MG63 (cell line): ENCODE measurements around the gene DHRS3. TPM values are rescaled to one million over a fixed set of nuclear protein-coding genes. Genes with fewer than 3 reads are reported as not detected.
"Not testable (repeated sequence)": the region's sequence is repeated elsewhere in the genome, so short reads cannot be mapped to it uniquely, and the experiment has no call there.

ENCODE experiments used
- DNase-seq: peaks from one replicate; pipeline ENCODE4 v3.0.0-alpha.2; 2020
- H3K27me3 ChIP-seq: fragments of 250-450 bp; sonication (Bioruptor Pico); 2 replicates; pipeline ENCODE4 v1.5.1; 2020; ENCODE audit warnings: mild to moderate bottlenecking, moderate library complexity
- H3K36me3 ChIP-seq: fragments of 250-450 bp; sonication (Bioruptor Pico); 2 replicates; pipeline ENCODE4 v1.5.1; 2020; ENCODE audit warnings: mild to moderate bottlenecking, moderate library complexity
- H3K4me3 ChIP-seq: fragments of 250-450 bp; sonication (Bioruptor Pico); 2 replicates; pipeline ENCODE4 v1.5.1; 2020; ENCODE audit warnings: mild to moderate bottlenecking, moderate library complexity
- H3K9me3 ChIP-seq: fragments of 250-450 bp; sonication (Bioruptor Pico); 2 replicates; pipeline ENCODE4 v1.5.1; 2020; ENCODE audit warnings: mild to moderate bottlenecking, moderate library complexity
- total RNA-seq: library from RNA; depleted of rRNA; stranded (reverse); fragments of >200 nt; shearing (Covaris generic); gene quantifications from 2 replicates; pipeline ENCODE4 v1.2.3, GENCODE V29; 2014; ENCODE audit warnings: low replicate concordance

The DHRS3 gene
- total RNA-seq, 1 experiment from 2014 or later: 317 TPM

GRCh38 chr1:12578860-12579422 lies 39.1 kb downstream of the DHRS3 start:
- Histone ChIP-seq H3K27me3 (no peaks in the 10 kb centered on the region), H3K36me3 (peaks cover 81% of the 10 kb centered on the region), H3K4me3 (no peak overlapping the region), H3K9me3 (no peaks in the 10 kb centered on the region)
- no peak for DNase-seq

DNA sequence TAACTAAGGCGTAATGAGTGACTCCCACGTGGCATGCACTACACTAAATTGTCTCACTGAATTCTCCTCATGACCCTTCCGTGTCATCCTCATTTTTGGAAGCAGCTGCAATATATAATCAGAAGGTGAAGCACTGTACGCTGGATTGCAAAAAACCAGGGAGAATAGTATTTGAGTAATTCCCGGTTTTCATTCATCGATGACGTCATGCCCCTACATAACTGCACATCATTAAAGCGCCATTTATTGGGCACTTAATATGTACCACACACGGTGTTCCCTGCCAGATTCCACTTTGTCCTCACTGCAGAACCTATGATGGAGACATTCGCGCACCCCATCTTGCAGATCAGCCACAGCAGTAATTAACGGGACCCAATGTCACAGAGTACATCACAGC lies 41.0 kb downstream of the DHRS3 start:
- H3K27me3 ChIP-seq: no peaks in the 10 kb centered on the region
- H3K36me3 ChIP-seq: peaks cover 98% of the 10 kb centered on the region
- no peak overlapping the region for H3K4me3 ChIP-seq
- H3K9me3 ChIP-seq: no peaks in the 10 kb centered on the region
- DNase-seq: no peak

- Histone ChIP-seq H3K4me3 (no peak overlapping the region), H3K9me3 (no peaks in the 10 kb centered on the region), H3K27me3 (no peaks in the 10 kb centered on the region), H3K36me3 (peaks cover 97% of the 10 kb centered on the region)
- DNase-seq: no peak
Observed at GRCh38 chr1:12574757-12575139, 43.3 kb downstream of the DHRS3 start.

DNA sequence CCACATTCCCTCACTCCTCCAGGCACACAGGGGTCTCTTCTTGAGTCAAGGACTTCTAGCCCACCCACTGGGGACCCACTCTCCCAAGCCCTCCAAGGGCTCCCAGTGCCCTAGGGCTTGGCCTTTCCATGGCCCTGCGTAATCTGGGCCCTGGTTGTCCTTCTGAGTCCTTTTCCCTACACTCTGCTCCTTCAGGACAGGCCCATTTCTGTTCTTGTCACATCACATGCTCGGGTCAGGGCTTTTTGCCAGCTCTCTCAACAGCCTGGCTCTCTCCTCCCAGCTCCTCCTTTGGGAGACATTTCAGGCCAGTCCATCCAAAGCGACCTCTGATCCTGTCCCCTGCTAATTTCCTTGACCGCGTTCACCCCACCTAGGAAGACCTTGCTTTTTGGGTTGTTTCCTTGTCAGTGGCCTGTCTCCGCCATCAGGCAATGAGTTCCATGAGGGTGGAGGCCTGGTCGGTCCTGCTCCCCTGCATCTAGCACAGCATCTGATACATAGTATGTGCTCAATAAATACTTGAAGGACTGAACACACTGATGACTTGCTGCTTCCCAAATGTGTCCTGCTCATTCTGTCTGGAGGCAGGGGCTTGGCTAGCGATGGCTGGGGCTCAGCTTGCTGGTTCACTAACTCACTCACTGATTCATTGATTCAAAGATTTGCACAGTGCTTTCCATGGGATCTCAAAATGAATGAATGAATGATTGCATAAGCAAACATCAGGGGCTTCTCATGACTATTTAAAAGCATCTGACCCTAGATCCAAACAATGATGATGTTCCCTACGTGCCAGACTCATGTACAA lies 44.8 kb downstream of the DHRS3 start:
- Histone ChIP-seq H3K9me3 (no peaks in the 10 kb centered on the region), H3K4me3 (no peak overlapping the region), H3K36me3 (peaks cover 97% of the 10 kb centered on the region), H3K27me3 (no peaks in the 10 kb centered on the region)
- DNase-seq: peak; percentile 66

- peak; percentile 66 for DNase-seq
- H3K27me3 ChIP-seq: no peaks in the 10 kb centered on the region
- no peak overlapping the region for H3K4me3 ChIP-seq
- no peaks in the 10 kb centered on the region for H3K9me3 ChIP-seq
- H3K36me3 ChIP-seq: peaks cover 97% of the 10 kb centered on the region
Observed at GRCh38 chr1:12572522-12572921, 45.5 kb downstream of the DHRS3 start.

GRCh38 chr1:12570291-12570690 lies 47.7 kb downstream of the DHRS3 start:
- Histone ChIP-seq H3K36me3 (peaks cover 97% of the 10 kb centered on the region), H3K27me3 (no peaks in the 10 kb centered on the region), H3K9me3 (no peaks in the 10 kb centered on the region), H3K4me3 (no peak overlapping the region)
- no peak for DNase-seq

DNA sequence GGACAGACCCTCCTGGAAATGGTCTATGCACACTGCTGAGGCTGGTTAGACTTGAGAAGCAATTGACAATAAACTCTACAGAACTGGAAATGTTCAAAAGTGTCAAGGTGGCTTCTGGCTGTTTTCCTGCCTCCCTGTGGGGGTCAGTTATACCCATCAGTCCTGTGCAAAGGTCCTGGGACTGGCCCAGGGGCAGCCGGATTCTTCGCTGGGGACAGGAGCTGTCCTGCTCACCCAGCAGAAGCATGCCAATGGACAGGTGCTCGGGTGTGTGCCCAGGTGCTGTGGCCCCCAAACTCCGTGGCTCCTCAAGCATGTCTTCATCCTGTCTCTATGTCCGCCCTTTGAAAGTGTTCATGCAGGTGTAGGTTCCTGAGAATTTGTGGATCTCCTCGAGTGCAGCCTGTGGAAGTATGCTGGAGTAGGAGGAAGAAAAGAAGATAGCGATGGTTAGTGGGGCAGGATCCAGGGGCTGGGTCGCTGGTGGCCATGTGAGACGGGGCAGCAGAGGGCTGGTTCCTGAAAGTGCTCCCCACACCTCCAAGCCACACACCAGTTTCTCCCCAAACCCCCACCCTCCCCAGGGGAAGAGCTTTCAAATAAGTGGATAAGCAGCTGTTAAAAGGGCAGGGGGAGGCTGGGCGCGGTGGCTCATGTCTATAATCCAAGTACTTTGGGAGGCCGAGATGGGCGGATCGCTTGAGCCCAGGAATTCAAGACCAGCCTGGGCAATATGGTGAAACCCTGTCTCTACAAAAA lies 49.8 kb downstream of the DHRS3 start:
- no peak for DNase-seq
- peaks cover 10% of the 10 kb centered on the region for H3K9me3 ChIP-seq
- H3K36me3 ChIP-seq: peaks cover 84% of the 10 kb centered on the region

DNA sequence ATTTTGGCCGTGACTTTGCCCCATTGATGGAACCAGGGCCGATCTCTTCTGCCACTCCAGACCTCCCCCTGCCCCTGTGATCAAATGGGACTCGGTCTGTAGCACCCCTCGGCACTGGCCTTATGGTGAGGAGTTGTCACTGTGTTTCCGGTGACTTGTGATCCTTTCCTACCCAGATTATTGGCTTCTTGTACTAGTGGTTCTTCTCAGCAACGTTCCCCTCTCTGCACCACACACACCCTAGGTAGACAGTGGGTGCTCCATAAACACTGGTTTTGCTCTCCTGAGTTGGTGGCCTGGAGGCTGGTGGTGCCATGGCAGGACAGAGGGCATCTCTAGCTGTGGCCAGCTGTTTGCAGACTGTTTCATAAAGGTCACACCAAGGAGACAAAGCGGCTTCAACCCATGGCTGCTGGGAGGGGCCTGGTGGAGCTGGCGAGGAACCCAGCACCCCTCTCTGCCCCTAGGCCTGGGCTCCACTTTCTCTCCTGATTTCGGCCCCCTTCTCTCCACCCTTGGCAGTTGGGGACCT lies 50.7 kb downstream of the DHRS3 start:
- Histone ChIP-seq H3K36me3 (peaks cover 76% of the 10 kb centered on the region), H3K9me3 (peaks cover 14% of the 10 kb centered on the region), H3K27me3 (no peaks in the 10 kb centered on the region), H3K4me3 (no peak overlapping the region)
- DNase-seq: no peak

More for the DNA sequence above, 49.8 kb downstream of the DHRS3 start:
- Histone ChIP-seq H3K4me3 (no peak overlapping the region), H3K27me3 (no peaks in the 10 kb centered on the region)

DNA sequence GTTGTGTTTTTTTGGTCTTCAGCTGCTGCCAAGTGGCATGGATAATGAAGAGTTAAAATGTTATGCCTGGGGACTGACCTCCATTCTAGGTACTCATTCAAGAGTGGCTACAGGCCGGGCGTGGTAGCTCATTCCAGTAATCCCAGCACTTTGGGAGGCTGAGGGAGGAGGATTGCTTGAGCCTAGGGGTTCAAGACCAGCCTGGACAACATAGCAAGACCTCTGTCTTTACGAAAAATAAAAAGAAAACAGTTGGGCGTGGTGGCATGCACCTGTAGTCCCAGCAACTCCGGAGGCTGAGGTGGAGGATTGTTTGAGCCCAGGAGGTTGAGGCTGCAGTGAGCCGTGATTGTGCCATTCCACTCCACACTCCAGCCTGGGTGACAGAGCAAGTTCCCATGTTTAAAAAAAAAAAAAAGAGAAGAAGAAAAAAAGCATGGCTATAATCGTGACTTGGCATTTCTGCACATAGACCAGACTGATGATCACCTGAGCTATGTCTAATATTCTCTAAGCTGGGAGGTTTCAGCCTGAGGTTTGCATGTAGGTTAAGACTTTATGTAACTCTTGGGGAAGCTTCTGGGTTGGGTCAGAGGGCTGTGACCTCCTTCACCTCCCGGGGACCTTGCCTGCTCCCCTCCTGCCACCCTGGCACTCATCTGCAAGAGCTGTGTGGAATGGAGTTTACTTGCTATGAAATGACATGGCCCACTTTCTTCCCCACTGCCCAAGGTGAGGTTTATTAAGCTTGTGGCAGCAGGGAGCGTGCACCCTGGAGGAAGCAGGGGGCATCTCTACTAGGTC lies 51.3 kb downstream of the DHRS3 start:
- DNase-seq: no peak
- Histone ChIP-seq H3K4me3 (no peak overlapping the region), H3K27me3 (no peaks in the 10 kb centered on the region), H3K36me3 (peaks cover 69% of the 10 kb centered on the region), H3K9me3 (peaks cover 14% of the 10 kb centered on the region)

GRCh38 chr1:12565966-12566352 lies 52.1 kb downstream of the DHRS3 start:
- Histone ChIP-seq H3K36me3 (peaks cover 63% of the 10 kb centered on the region), H3K27me3 (no peaks in the 10 kb centered on the region), H3K4me3 (no peak overlapping the region), H3K9me3 (peaks cover 14% of the 10 kb centered on the region)
- DNase-seq: no peak

GRCh38 chr1:12565094-12565965 lies 52.7 kb downstream of the DHRS3 start:
- DNase-seq: no peak

GRCh38 chr1:12564251-12564650 lies 53.8 kb downstream of the DHRS3 start:
- not testable (repeated sequence) for H3K4me3 ChIP-seq, H3K27me3 ChIP-seq, DNase-seq
- peaks cover 14% of the 10 kb centered on the region for H3K9me3 ChIP-seq
- peaks cover 46% of the 10 kb centered on the region for H3K36me3 ChIP-seq

More at GRCh38 chr1:12565094-12565965, 52.7 kb downstream of the DHRS3 start:
- peaks cover 14% of the 10 kb centered on the region for H3K9me3 ChIP-seq
- peaks cover 57% of the 10 kb centered on the region for H3K36me3 ChIP-seq
- H3K27me3 ChIP-seq: no peaks in the 10 kb centered on the region
- H3K4me3 ChIP-seq: no peak overlapping the region

- DNase-seq: no peak
- no peaks in the 10 kb centered on the region for H3K27me3 ChIP-seq
- H3K36me3 ChIP-seq: peaks cover 34% of the 10 kb centered on the region
- H3K4me3 ChIP-seq: no peak overlapping the region
- H3K9me3 ChIP-seq: peaks cover 14% of the 10 kb centered on the region
Observed at GRCh38 chr1:12562955-12563576, 54.9 kb downstream of the DHRS3 start.

- no peak for DNase-seq
- Histone ChIP-seq H3K36me3 (peaks cover 15% of the 10 kb centered on the region), H3K9me3 (peaks cover 14% of the 10 kb centered on the region), H3K4me3 (no peak overlapping the region), H3K27me3 (no peaks in the 10 kb centered on the region)
Observed at GRCh38 chr1:12561121-12561520, 56.9 kb downstream of the DHRS3 start.
